ENCODE measurements around the gene NPAS3.

DNA sequence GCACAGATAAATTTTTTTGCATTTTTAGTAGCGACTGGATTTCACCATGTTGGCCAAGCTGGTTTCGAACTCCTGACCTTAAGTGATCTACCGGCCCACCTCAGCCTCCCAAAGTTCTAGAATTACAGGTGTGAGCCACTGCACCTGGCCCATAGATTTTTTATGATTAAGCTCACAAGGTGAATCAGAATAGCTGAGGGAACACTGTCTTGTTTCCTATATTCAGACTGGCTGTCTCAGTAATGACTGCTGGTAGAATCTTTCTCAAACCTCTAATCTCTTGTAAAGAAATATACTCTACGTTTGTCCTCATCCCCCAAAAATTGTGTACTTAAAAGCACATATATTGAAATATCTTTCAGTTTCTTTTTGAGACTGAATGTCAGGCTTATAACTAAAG is 650.1 kb downstream of the NPAS3 start:
- TF ChIP-seq SP1 (IDR thresholded peaks at IDR 0.05) (no peak), RAD21 (IDR thresholded peaks at IDR 0.05) (no peak), RXRA (IDR thresholded peaks at IDR 0.05) (no peak), HNF4G (IDR thresholded peaks at IDR 0.05) (no peak), YY1 (IDR thresholded peaks at IDR 0.05) (no peak), EGR1 (IDR thresholded peaks at IDR 0.05; ENCODE audit: low read depth in 2 of 2) (no peak), NR2F2 (IDR thresholded peaks at IDR 0.05) (no peak), JUND (IDR thresholded peaks at IDR 0.05) (no peak), FOXA1 (IDR thresholded peaks at IDR 0.05) (no peak), HNF4A (conservative IDR thresholded peaks at IDR 0.05) (no peak)
- TF ChIP-seq, protein P1, sequence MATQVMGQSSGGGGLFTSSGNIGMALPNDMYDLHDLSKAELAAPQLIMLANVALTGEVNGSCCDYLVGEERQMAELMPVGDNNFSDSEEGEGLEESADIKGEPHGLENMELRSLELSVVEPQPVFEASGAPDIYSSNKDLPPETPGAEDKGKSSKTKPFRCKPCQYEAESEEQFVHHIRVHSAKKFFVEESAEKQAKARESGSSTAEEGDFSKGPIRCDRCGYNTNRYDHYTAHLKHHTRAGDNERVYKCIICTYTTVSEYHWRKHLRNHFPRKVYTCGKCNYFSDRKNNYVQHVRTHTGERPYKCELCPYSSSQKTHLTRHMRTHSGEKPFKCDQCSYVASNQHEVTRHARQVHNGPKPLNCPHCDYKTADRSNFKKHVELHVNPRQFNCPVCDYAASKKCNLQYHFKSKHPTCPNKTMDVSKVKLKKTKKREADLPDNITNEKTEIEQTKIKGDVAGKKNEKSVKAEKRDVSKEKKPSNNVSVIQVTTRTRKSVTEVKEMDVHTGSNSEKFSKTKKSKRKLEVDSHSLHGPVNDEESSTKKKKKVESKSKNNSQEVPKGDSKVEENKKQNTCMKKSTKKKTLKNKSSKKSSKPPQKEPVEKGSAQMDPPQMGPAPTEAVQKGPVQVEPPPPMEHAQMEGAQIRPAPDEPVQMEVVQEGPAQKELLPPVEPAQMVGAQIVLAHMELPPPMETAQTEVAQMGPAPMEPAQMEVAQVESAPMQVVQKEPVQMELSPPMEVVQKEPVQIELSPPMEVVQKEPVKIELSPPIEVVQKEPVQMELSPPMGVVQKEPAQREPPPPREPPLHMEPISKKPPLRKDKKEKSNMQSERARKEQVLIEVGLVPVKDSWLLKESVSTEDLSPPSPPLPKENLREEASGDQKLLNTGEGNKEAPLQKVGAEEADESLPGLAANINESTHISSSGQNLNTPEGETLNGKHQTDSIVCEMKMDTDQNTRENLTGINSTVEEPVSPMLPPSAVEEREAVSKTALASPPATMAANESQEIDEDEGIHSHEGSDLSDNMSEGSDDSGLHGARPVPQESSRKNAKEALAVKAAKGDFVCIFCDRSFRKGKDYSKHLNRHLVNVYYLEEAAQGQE (IDR thresholded peaks at IDR 0.05): no peak
- TF ChIP-seq, protein P2, sequence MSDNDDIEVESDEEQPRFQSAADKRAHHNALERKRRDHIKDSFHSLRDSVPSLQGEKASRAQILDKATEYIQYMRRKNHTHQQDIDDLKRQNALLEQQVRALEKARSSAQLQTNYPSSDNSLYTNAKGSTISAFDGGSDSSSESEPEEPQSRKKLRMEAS (IDR thresholded peaks at IDR 0.05): no peak
- TF ChIP-seq, protein P3, sequence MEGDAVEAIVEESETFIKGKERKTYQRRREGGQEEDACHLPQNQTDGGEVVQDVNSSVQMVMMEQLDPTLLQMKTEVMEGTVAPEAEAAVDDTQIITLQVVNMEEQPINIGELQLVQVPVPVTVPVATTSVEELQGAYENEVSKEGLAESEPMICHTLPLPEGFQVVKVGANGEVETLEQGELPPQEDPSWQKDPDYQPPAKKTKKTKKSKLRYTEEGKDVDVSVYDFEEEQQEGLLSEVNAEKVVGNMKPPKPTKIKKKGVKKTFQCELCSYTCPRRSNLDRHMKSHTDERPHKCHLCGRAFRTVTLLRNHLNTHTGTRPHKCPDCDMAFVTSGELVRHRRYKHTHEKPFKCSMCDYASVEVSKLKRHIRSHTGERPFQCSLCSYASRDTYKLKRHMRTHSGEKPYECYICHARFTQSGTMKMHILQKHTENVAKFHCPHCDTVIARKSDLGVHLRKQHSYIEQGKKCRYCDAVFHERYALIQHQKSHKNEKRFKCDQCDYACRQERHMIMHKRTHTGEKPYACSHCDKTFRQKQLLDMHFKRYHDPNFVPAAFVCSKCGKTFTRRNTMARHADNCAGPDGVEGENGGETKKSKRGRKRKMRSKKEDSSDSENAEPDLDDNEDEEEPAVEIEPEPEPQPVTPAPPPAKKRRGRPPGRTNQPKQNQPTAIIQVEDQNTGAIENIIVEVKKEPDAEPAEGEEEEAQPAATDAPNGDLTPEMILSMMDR (IDR thresholded peaks at IDR 0.05; ENCODE audit: low read depth, low read length, missing input control): no peak
- TF ChIP-seq, protein P4, sequence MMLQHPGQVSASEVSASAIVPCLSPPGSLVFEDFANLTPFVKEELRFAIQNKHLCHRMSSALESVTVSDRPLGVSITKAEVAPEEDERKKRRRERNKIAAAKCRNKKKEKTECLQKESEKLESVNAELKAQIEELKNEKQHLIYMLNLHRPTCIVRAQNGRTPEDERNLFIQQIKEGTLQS (IDR thresholded peaks at IDR 0.05): no peak

Measured in liver (tissue), 3 donors.